C4-2B (cell line): ENCODE data around the gene FAM131C.
"Not testable (repeated sequence)": the region's sequence is repeated elsewhere in the genome, so short reads cannot be mapped to it uniquely, and the experiment has no call there.

Experiments used
- ZFX ChIP-seq: fragments of 450-650 bp; IDR thresholded peaks from 2 replicates; pipeline ENCODE4 v1.6.1; 2017
- TF ChIP-seq, protein P1 (sequence below): fragments of 450-650 bp; conservative IDR thresholded peaks from 2 replicates; pipeline ENCODE4 v1.5.1; 2017; ENCODE audit warnings: mild to moderate bottlenecking

DNA sequence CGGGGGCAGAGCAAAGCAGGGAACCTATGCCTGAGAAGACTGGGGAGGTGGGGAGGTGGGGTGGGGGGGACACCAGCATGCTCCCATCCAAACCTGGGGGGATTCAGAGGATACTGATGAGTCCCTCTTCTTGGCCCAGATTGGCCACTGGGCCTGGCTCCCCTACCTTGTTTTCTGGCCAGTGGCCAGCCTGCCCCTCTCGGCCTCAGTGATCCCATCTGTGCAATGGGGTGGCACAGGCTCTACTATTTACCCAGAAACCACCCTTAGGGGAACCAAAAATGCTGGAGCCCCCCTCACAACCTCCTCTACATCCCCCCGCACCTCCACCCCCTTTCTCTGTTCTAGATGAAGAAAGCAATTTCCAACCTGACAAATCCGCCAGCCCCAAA lies 16.9 kb downstream of the FAM131C start:
- TF ChIP-seq, protein P1, sequence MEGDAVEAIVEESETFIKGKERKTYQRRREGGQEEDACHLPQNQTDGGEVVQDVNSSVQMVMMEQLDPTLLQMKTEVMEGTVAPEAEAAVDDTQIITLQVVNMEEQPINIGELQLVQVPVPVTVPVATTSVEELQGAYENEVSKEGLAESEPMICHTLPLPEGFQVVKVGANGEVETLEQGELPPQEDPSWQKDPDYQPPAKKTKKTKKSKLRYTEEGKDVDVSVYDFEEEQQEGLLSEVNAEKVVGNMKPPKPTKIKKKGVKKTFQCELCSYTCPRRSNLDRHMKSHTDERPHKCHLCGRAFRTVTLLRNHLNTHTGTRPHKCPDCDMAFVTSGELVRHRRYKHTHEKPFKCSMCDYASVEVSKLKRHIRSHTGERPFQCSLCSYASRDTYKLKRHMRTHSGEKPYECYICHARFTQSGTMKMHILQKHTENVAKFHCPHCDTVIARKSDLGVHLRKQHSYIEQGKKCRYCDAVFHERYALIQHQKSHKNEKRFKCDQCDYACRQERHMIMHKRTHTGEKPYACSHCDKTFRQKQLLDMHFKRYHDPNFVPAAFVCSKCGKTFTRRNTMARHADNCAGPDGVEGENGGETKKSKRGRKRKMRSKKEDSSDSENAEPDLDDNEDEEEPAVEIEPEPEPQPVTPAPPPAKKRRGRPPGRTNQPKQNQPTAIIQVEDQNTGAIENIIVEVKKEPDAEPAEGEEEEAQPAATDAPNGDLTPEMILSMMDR = not testable (repeated sequence)
- TF ChIP-seq ZFX = not testable (repeated sequence)
